Amniotic stem cell (primary cell): ENCODE data around the gene KCNN3.
"Not testable (repeated sequence)": the region's sequence is repeated elsewhere in the genome, so short reads cannot be mapped to it uniquely, and the experiment has no call there.

ENCODE experiments used
- DNase-seq: peaks from one replicate; lab custom pipeline; 2025; lab: John Stamatoyannopoulos, UW

The KCNN3 gene

GRCh38 chr1:154870115-154870571 lies at the start of gene KCNN3:
TSS of gene KCNN3 (minus strand) at chr1:154870281. CDS start at chr1:154869964, 317 bp downstream.
- no peak for DNase-seq

GRCh38 chr1:154913273-154913672 lies 43.2 kb upstream of the KCNN3 start:
- DNase-seq = no peak

GRCh38 chr1:154912755-154913154 lies 42.7 kb upstream of the KCNN3 start:
- no peak for DNase-seq

GRCh38 chr1:154911691-154912550 lies 41.8 kb upstream of the KCNN3 start:
- DNase-seq = no peak

GRCh38 chr1:154910851-154911250 lies 40.8 kb upstream of the KCNN3 start:
- DNase-seq = no peak

- DNase-seq = no peak
These were observed 38.9 kb upstream of the KCNN3 start for GRCh38 chr1:154908937-154909336.

GRCh38 chr1:154908129-154908528 lies 38.0 kb upstream of the KCNN3 start:
- not testable (repeated sequence) for DNase-seq

GRCh38 chr1:154906621-154907081 lies 36.6 kb upstream of the KCNN3 start:
- DNase-seq = no peak

GRCh38 chr1:154902938-154903566 lies 33.0 kb upstream of the KCNN3 start:
- DNase-seq = no peak

GRCh38 chr1:154901591-154901990 lies 31.5 kb upstream of the KCNN3 start:
- DNase-seq = no peak

- DNase-seq = no peak
These were observed 29.0 kb upstream of the KCNN3 start for GRCh38 chr1:154899041-154899440.

GRCh38 chr1:154896771-154897286 lies 26.7 kb upstream of the KCNN3 start:
- DNase-seq = no peak

- DNase-seq = no peak
These were observed 25.7 kb upstream of the KCNN3 start for GRCh38 chr1:154895798-154896197.

GRCh38 chr1:154891452-154891851 lies 21.4 kb upstream of the KCNN3 start:
- DNase-seq = no peak

GRCh38 chr1:154888757-154889156 lies 18.7 kb upstream of the KCNN3 start:
- no peak for DNase-seq

- DNase-seq = no peak
These were observed 16.4 kb upstream of the KCNN3 start for GRCh38 chr1:154886281-154887015.

GRCh38 chr1:154884869-154885701 lies 15.0 kb upstream of the KCNN3 start:
- no peak for DNase-seq

- DNase-seq = no peak
These were observed 14.1 kb upstream of the KCNN3 start for GRCh38 chr1:154883919-154884868.

- DNase-seq = no peak
These were observed 11.9 kb upstream of the KCNN3 start for GRCh38 chr1:154881820-154882535.

GRCh38 chr1:154880671-154881070 lies 10.6 kb upstream of the KCNN3 start:
- no peak for DNase-seq
